CD8-positive, alpha-beta memory T cell (primary cell): ENCODE data around the gene GDPD5. TPM values are rescaled to one million over a fixed set of nuclear protein-coding genes. Genes with fewer than 3 reads are reported as not detected.

Source experiments
- CTCF ChIA-PET: fragments of 350-600 bp; sonication (Branson Sonifier 250); formaldehyde crosslinking; loops from one replicate; lab custom pipeline; 2021; ENCODE audit warnings: antibody characterized with exemption; lab: Charles Lee
- POLR2A ChIA-PET: fragments of 350-600 bp; sonication (Branson Sonifier 250); formaldehyde crosslinking; loops from one replicate; lab custom pipeline; 2021; ENCODE audit warnings: antibody characterized with exemption; lab: Charles Lee
- DNase-seq, 5 donors: peaks; one replicate each; pipeline versions ENCODE4 v3.0.0 to v3.0.0-alpha.2; 2020 to 2022; ENCODE audit warnings: mixed read lengths in 1 of 5
- H3K27ac ChIP-seq: one replicate; pipeline ENCODE4 v1.7.0; 2013; ENCODE audit warnings: low read depth, mild to moderate bottlenecking, low read length, moderate library complexity
- H3K27me3 ChIP-seq: 2 replicates; pipeline ENCODE4 v1.7.0; 2013; ENCODE audit warnings: low read length, mild to moderate bottlenecking; ENCODE audit not compliant: insufficient read depth, poor library complexity, severe bottlenecking
- H3K36me3 ChIP-seq: 2 replicates; pipeline ENCODE4 v1.7.0; 2013; ENCODE audit warnings: mild to moderate bottlenecking, low read length, moderate library complexity; ENCODE audit not compliant: insufficient read depth
- H3K4me1 ChIP-seq: 2 replicates; pipeline ENCODE4 v1.7.0; 2013; ENCODE audit warnings: mild to moderate bottlenecking, low read length, moderate library complexity; ENCODE audit not compliant: insufficient read depth
- H3K4me3 ChIP-seq: 2 replicates; pipeline ENCODE4 v1.7.0; 2013; ENCODE audit warnings: mild to moderate bottlenecking, low read length
- H3K9me3 ChIP-seq: 2 replicates; pipeline ENCODE4 v1.7.0; 2013; ENCODE audit warnings: mild to moderate bottlenecking, low read length
- H3K27ac Mint-ChIP-seq, 8 donors: one replicate each; pipeline ENCODE4 v1.8.0; 2020 to 2021; ENCODE audit warnings: mixed read lengths in 8 of 8, mild to moderate bottlenecking in 6 of 8, inconsistent platforms in 3 of 8, moderate library complexity in 3 of 8
- H3K27me3 Mint-ChIP-seq, 2 donors: one replicate each; pipeline ENCODE4 v1.8.0; 2020 to 2021; ENCODE audit warnings: mixed read lengths in 2 of 2, mild to moderate bottlenecking in 1 of 2, moderate library complexity in 1 of 2
- H3K36me3 Mint-ChIP-seq, 3 donors: one replicate each; pipeline ENCODE4 v1.8.0; 2020 to 2021; ENCODE audit warnings: mixed read lengths in 3 of 3, inconsistent platforms in 1 of 3, mild to moderate bottlenecking in 1 of 3
- H3K4me1 Mint-ChIP-seq, 3 donors: one replicate each; pipeline ENCODE4 v1.8.0; 2020 to 2021; ENCODE audit warnings: mixed read lengths in 3 of 3, inconsistent platforms in 1 of 3, mild to moderate bottlenecking in 1 of 3
- H3K4me3 Mint-ChIP-seq, 7 donors: one replicate each; pipeline ENCODE4 v1.8.0; 2020 to 2021; ENCODE audit warnings: mixed read lengths in 7 of 7, mild to moderate bottlenecking in 6 of 7, moderate library complexity in 4 of 7, inconsistent platforms in 2 of 7
- H3K9me3 Mint-ChIP-seq, 5 donors: one replicate each; pipeline ENCODE4 v1.8.0; 2020 to 2022; ENCODE audit warnings: mixed read lengths in 5 of 5, mild to moderate bottlenecking in 3 of 5, moderate library complexity in 2 of 5, inconsistent platforms in 1 of 5
- polyA plus RNA-seq: library from polyadenylated mRNA; unstranded; fragments of 300-500 nt; fragmentation: Illumina TruSeq; gene quantifications from one replicate; pipeline ENCODE4 v1.2.3, GENCODE V29; 2021
- total RNA-seq, 2 experiments: library from RNA; stranded (reverse); gene quantifications; one replicate each; pipeline ENCODE4 v1.2.3, GENCODE V29; 2021

Gene GDPD5
- total and polyA plus RNA-seq, 3 experiments from 2014 or later, result 8.9 to 10.4 (median 9.1) TPM

GRCh38 chr11:75506827-75507226 lies 18.9 kb downstream of the GDPD5 start:
- Histone ChIP-seq H3K9me3 (no peaks in the 10 kb centered on the region), H3K4me3 (no peak overlapping the region), H3K27me3 (no peaks in the 10 kb centered on the region), H3K4me1 (peaks cover 31% of the 10 kb centered on the region), H3K27ac (no peak overlapping the region), H3K36me3 (no peaks in the 10 kb centered on the region)
- H3K27me3 Mint-ChIP-seq, result no peaks in the 10 kb centered on the region
- no peak overlapping the region for H3K4me3 Mint-ChIP-seq
- ChIA-PET POLR2A (no interaction called here), CTCF (no interaction called here)
- peaks cover 0 to 3% (median 0%) of the 10 kb centered on the region in 3 donors for H3K36me3 Mint-ChIP-seq
- H3K9me3 Mint-ChIP-seq, result no peaks in the 10 kb centered on the region
- peak overlapping the region in 5 of 8 donors; percentile 32 to 97 (median 93) for H3K27ac Mint-ChIP-seq
- no peak for DNase-seq
- peaks cover 17 to 44% (median 31%) of the 10 kb centered on the region in 3 donors for H3K4me1 Mint-ChIP-seq

DNA sequence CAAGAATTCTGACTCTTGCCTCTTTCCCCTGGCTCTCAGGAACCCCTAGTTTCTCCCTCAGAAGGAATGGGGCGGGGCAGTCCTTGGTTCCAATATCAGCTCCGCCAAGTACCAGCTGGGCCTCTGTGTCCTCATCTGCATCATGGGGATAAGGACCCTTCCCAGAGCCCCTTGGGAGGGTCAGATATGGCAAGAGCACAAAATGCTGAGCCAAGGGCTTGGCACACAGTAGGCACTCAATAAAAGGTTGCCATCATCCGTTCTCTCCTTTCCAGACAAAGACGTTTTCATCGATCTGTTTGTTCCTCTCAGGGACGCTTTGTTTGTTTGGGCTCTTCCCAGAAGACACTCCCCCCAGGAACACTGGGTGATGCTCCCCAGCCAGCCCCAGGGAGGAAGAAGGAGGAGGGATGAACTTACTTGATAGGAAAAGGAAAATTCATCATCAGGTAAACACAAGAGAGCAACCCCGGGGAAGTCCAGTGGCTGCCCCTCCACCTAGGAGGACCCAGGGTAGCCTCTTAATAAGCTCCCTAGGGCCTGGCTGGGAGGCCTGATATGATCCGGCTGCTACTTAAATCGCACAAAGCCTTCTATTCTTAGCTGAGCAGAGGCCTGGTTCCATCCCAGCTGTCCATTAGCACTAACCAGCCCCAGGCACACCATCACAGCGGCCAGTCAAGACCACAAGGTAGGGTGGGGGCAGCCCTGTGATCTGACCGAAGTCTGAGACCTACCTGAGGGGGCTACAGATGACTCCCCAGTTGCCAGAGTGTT lies 19.6 kb downstream of the GDPD5 start:
- H3K27me3 ChIP-seq, result no peaks in the 10 kb centered on the region
- H3K36me3 ChIP-seq, result no peaks in the 10 kb centered on the region
- peaks cover 12 to 45% (median 30%) of the 10 kb centered on the region in 3 donors for H3K4me1 Mint-ChIP-seq
- H3K4me3 Mint-ChIP-seq, result no peak overlapping the region
- peaks cover 31% of the 10 kb centered on the region for H3K4me1 ChIP-seq
- H3K36me3 Mint-ChIP-seq, result peaks cover 0 to 3% (median 0%) of the 10 kb centered on the region in 3 donors
- DNase-seq, result no peak
- H3K9me3 ChIP-seq, result no peaks in the 10 kb centered on the region
- H3K4me3 ChIP-seq, result no peak overlapping the region
- ChIA-PET POLR2A (no interaction called here), CTCF (no interaction called here)
- no peaks in the 10 kb centered on the region for H3K27me3 Mint-ChIP-seq
- H3K27ac Mint-ChIP-seq, result peak overlapping the region in 6 of 8 donors; percentile 29 to 93 (median 67)
- no peak overlapping the region for H3K27ac ChIP-seq
- H3K9me3 Mint-ChIP-seq, result no peaks in the 10 kb centered on the region

GRCh38 chr11:75504501-75504900 lies 21.2 kb downstream of the GDPD5 start:
- no peak overlapping the region for H3K4me3 ChIP-seq
- ChIA-PET CTCF (no interaction called here), POLR2A (no interaction called here)
- no peak for DNase-seq
- Mint-ChIP-seq H3K9me3 (no peaks in the 10 kb centered on the region), H3K36me3 (peaks cover 0 to 3% (median 0%) of the 10 kb centered on the region in 3 donors), H3K27me3 (peaks cover 0 to 2% of the 10 kb centered on the region in 2 donors), H3K27ac (peak overlapping the region in 1 of 8 donors; percentile 7), H3K4me3 (no peak overlapping the region), H3K4me1 (peaks cover 19 to 52% (median 25%) of the 10 kb centered on the region in 3 donors)
- no peaks in the 10 kb centered on the region for H3K9me3 ChIP-seq
- peaks cover 23% of the 10 kb centered on the region for H3K4me1 ChIP-seq
- H3K27ac ChIP-seq, result no peak overlapping the region
- H3K27me3 ChIP-seq, result no peaks in the 10 kb centered on the region
- H3K36me3 ChIP-seq, result no peaks in the 10 kb centered on the region

- no peak overlapping the region for H3K4me3 Mint-ChIP-seq
- peaks cover 17 to 44% (median 21%) of the 10 kb centered on the region in 3 donors for H3K4me1 Mint-ChIP-seq
- Histone ChIP-seq H3K36me3 (no peaks in the 10 kb centered on the region), H3K4me1 (peaks cover 15% of the 10 kb centered on the region), H3K27me3 (no peaks in the 10 kb centered on the region), H3K27ac (no peak overlapping the region), H3K9me3 (no peaks in the 10 kb centered on the region), H3K4me3 (no peak overlapping the region)
- peaks cover 0 to 3% (median 0%) of the 10 kb centered on the region in 3 donors for H3K36me3 Mint-ChIP-seq
- H3K9me3 Mint-ChIP-seq, result no peaks in the 10 kb centered on the region
- POLR2A ChIA-PET, result no interaction called here
- H3K27me3 Mint-ChIP-seq, result peaks cover 0 to 2% of the 10 kb centered on the region in 2 donors
- DNase-seq, result no peak
- CTCF ChIA-PET, result no interaction called here
- H3K27ac Mint-ChIP-seq, result peak overlapping the region in 2 of 8 donors; percentile 29 to 64
These were observed 22.1 kb downstream of the GDPD5 start for GRCh38 chr11:75503531-75504099.

- ChIA-PET POLR2A (interaction anchor here (0.9 kb wide), 1 partner anchor 21 kb away, joined by 3 read pairs; no protein-coding TSS in a partner anchor), CTCF (no interaction called here)
- H3K4me1 Mint-ChIP-seq, result peaks cover 3 to 30% (median 10%) of the 10 kb centered on the region in 3 donors
- H3K4me3 ChIP-seq, result no peak overlapping the region
- no peaks in the 10 kb centered on the region for H3K27me3 ChIP-seq
- H3K9me3 ChIP-seq, result no peaks in the 10 kb centered on the region
- no peak overlapping the region for H3K4me3 Mint-ChIP-seq
- no peaks in the 10 kb centered on the region for H3K9me3 Mint-ChIP-seq
- H3K27ac ChIP-seq, result no peak overlapping the region
- peak overlapping the region in 2 of 8 donors; percentile 11 to 75 for H3K27ac Mint-ChIP-seq
- peaks cover 0 to 2% of the 10 kb centered on the region in 2 donors for H3K27me3 Mint-ChIP-seq
- DNase-seq, result no peak
- peaks cover under 1% of the 10 kb centered on the region for H3K4me1 ChIP-seq
- no peaks in the 10 kb centered on the region for H3K36me3 ChIP-seq
- peaks cover 0 to 3% (median 0%) of the 10 kb centered on the region in 3 donors for H3K36me3 Mint-ChIP-seq
These were observed 23.6 kb downstream of the GDPD5 start for GRCh38 chr11:75502138-75502537.

DNA sequence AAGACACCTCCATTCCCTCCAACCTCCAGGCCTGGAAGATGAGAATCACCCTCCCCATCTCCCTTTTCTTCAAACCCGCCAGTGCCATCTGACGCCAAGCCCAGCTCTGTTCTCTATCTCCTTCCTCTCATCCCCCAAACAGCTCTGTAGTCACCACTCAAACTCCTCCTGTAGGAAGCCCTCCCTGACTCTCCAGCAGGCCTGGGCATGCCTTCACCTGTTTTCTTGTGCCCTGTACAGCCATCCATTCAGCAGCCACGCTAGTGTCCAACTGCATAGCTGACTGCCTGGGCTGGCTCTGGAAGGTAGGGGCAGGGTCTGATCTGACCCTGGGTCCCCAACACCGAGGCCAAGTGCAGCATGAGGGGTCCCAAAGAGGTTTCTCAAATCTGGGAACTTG lies 25.0 kb downstream of the GDPD5 start:
- no peak for DNase-seq
- Histone ChIP-seq H3K4me3 (no peak overlapping the region), H3K36me3 (no peaks in the 10 kb centered on the region), H3K27me3 (no peaks in the 10 kb centered on the region), H3K27ac (no peak overlapping the region), H3K4me1 (no peaks in the 10 kb centered on the region), H3K9me3 (no peaks in the 10 kb centered on the region)
- H3K27ac Mint-ChIP-seq, result peak overlapping the region in 6 of 8 donors; percentile 7 to 68 (median 64)
- H3K9me3 Mint-ChIP-seq, result no peaks in the 10 kb centered on the region
- peaks cover 0 to 3% (median 0%) of the 10 kb centered on the region in 3 donors for H3K36me3 Mint-ChIP-seq
- no peak overlapping the region for H3K4me3 Mint-ChIP-seq
- ChIA-PET CTCF (no interaction called here), POLR2A (no interaction called here)
- peaks cover 3 to 30% (median 10%) of the 10 kb centered on the region in 3 donors for H3K4me1 Mint-ChIP-seq
- peaks cover 0 to 2% of the 10 kb centered on the region in 2 donors for H3K27me3 Mint-ChIP-seq

DNA sequence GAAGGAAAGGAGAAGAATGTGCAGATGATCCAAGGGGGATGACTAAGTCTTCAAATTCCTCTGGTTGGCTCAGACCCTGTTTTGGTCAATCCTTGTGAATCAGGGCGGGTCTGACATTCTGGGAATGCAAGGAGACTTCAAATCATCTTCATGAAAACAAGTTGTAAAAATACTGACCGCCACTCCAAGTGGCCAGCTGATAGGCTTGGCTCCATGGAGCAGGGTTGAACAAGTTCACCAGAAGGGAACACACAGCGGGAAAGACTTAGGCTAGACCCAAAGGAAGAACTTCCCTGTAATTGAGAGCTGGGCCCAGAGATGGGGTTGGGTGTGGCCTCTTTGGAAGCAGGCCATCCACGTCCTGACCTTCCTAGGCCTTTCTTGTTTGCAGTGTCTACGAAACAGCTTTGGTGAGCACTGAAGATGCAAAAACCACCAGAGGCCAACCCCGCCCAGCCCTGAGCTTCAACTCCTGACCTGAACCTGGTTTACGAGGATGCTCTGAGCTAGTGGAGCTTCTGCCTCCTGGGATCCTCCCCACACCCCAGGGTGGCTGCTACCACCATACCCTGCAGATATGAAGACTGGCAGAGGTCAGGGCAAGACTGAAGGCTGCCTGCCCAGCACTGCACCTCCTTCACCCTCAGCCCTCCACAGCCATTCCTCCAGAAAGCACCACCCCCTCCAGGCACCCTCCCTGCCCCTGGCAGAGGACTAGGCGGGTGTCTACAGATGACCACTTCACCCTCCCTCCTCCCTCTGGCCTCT lies 26.1 kb downstream of the GDPD5 start:
- Histone ChIP-seq H3K36me3 (no peaks in the 10 kb centered on the region), H3K27ac (no peak overlapping the region), H3K9me3 (no peaks in the 10 kb centered on the region), H3K27me3 (no peaks in the 10 kb centered on the region), H3K4me3 (no peak overlapping the region), H3K4me1 (no peaks in the 10 kb centered on the region)
- ChIA-PET CTCF (interaction anchor here (1.6 kb wide), 1 partner anchor 32 kb away, joined by 4 read pairs; no protein-coding TSS in a partner anchor), POLR2A (no interaction called here)
- Mint-ChIP-seq H3K27me3 (peaks cover 0 to 2% of the 10 kb centered on the region in 2 donors), H3K27ac (peak overlapping the region in 1 of 8 donors; percentile 73), H3K36me3 (peaks cover 0 to 3% (median 0%) of the 10 kb centered on the region in 3 donors), H3K4me1 (peaks cover 3 to 29% (median 10%) of the 10 kb centered on the region in 3 donors), H3K9me3 (no peaks in the 10 kb centered on the region), H3K4me3 (no peak overlapping the region)
- DNase-seq, result no peak
